Osteocyte (in vitro differentiated cells): ENCODE results near the gene SUGP1. TPM values are rescaled to one million over a fixed set of nuclear protein-coding genes. Genes with fewer than 3 reads are reported as not detected.
A peak's percentile ranks its signal among the peaks of the same experiment; 100 is the strongest.

Experiments used
- DNase-seq: peaks from one replicate; pipeline ENCODE4 v3.0.0; 2021; ENCODE audit warnings: mixed read lengths; ENCODE audit not compliant: unreplicated experiment; ENCODE audit errors: extremely low spot score
- H3K27ac Mint-ChIP-seq: one replicate; pipeline ENCODE4 v1.8.0; 2021; ENCODE audit warnings: mild to moderate bottlenecking, mixed read lengths; ENCODE audit not compliant: unreplicated experiment
- H3K27me3 Mint-ChIP-seq: one replicate; pipeline ENCODE4 v1.8.0; 2021; ENCODE audit warnings: mixed read lengths; ENCODE audit not compliant: unreplicated experiment
- H3K36me3 Mint-ChIP-seq: one replicate; pipeline ENCODE4 v1.8.0; 2021; ENCODE audit warnings: mixed read lengths; ENCODE audit not compliant: unreplicated experiment
- H3K4me1 Mint-ChIP-seq: one replicate; pipeline ENCODE4 v1.8.0; 2021; ENCODE audit warnings: mixed read lengths; ENCODE audit not compliant: unreplicated experiment
- H3K4me3 Mint-ChIP-seq: one replicate; pipeline ENCODE4 v1.8.0; 2021; ENCODE audit warnings: mild to moderate bottlenecking, moderate library complexity, mixed read lengths; ENCODE audit not compliant: unreplicated experiment
- H3K9me3 Mint-ChIP-seq: one replicate; pipeline ENCODE4 v1.8.0; 2021; ENCODE audit warnings: mixed read lengths; ENCODE audit not compliant: unreplicated experiment
- total RNA-seq: library from RNA; stranded (reverse); gene quantifications from 2 replicates; pipeline ENCODE4 v1.2.1, GENCODE V29; 2021
- TF ChIP-seq, protein P1 (sequence below): fragments of 200-600 bp; sonication (generic); IDR thresholded peaks from 2 replicates; pipeline ENCODE4 v1.5.0; 2021; ENCODE audit warnings: antibody characterized with exemption, mild to moderate bottlenecking, moderate library complexity

The SUGP1 gene
- total RNA-seq, 1 donor from 2014 or later: 71.7 TPM

DNA sequence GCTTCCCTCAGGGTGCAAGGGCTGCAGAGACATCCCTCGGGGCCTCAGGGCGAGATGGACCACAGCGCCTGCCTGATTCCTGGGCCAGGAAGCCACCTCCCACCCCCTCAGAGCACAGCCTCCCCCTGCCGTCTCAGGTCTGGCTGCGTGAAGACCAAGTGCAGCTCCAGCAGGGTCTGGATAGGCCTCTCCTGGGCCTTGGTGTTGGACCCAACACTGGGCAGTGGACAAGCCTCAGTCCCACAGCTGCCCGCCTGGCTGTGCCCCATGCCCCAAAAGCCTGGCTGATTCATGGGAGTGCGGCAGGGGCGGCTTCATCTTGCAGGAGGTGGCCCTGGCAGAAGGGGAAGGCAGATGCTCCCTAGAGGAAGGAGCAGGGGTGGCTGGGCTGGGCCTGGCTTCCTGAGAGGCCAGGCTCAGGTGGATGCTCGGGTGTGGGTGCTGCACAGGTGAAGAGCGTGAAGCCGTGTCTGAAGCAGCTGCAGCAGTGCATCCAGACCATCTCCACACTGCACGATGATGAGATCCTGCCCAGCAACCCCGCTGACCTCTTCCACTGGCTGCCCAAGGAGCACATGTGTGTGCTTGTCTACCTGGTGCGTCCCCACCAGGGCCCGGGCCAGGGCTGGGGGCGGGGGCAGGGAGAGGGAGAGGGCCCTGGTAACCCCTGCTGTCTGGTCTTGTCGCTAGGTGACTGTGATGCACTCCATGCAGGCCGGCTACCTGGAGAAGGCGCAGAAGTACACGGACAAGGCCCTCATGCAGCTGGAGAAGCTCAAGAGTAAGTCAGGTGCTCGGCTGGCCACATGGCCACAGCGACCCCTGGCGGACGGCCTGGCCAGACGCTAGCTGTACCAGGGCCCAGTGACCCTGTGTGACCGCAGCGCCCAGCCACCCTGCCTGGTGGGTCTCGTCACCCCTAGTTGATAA lies 22.0 kb upstream of the SUGP1 start:
- H3K4me3 Mint-ChIP-seq: no peak overlapping the region
- H3K9me3 Mint-ChIP-seq: no peaks in the 10 kb centered on the region
- H3K36me3 Mint-ChIP-seq: peaks cover 31% of the 10 kb centered on the region
- TF ChIP-seq, protein P1, sequence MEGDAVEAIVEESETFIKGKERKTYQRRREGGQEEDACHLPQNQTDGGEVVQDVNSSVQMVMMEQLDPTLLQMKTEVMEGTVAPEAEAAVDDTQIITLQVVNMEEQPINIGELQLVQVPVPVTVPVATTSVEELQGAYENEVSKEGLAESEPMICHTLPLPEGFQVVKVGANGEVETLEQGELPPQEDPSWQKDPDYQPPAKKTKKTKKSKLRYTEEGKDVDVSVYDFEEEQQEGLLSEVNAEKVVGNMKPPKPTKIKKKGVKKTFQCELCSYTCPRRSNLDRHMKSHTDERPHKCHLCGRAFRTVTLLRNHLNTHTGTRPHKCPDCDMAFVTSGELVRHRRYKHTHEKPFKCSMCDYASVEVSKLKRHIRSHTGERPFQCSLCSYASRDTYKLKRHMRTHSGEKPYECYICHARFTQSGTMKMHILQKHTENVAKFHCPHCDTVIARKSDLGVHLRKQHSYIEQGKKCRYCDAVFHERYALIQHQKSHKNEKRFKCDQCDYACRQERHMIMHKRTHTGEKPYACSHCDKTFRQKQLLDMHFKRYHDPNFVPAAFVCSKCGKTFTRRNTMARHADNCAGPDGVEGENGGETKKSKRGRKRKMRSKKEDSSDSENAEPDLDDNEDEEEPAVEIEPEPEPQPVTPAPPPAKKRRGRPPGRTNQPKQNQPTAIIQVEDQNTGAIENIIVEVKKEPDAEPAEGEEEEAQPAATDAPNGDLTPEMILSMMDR: peak; percentile 90
- no peak overlapping the region for H3K27ac Mint-ChIP-seq
- H3K27me3 Mint-ChIP-seq: no peaks in the 10 kb centered on the region
- peak; percentile 90 for DNase-seq
- H3K4me1 Mint-ChIP-seq: no peaks in the 10 kb centered on the region

DNA sequence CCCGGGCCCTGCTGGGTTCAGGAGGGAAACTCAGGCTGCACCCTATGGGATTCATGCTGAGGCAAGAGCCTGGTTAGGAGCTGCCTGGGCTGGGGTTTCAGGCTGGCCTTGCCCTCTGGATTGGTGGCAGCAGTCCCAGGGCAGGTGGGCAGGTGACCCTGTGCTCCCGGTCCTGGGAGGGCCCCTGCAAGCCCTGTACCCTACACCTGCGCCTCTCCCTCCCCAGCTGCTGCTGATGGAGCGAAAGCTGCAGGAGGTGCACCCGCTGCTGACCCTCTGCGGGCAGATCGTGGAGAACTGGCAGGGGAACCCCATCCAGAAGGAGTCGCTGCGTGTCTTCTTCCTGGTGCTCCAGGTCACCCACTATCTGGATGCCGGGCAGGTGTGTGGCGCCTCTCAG lies 20.7 kb upstream of the SUGP1 start:
- no peak for DNase-seq
- Mint-ChIP-seq H3K9me3 (no peaks in the 10 kb centered on the region), H3K4me3 (no peak overlapping the region), H3K4me1 (no peaks in the 10 kb centered on the region), H3K27ac (no peak overlapping the region), H3K36me3 (peaks cover 30% of the 10 kb centered on the region), H3K27me3 (no peaks in the 10 kb centered on the region)
- TF ChIP-seq, protein P1: no peak

DNA sequence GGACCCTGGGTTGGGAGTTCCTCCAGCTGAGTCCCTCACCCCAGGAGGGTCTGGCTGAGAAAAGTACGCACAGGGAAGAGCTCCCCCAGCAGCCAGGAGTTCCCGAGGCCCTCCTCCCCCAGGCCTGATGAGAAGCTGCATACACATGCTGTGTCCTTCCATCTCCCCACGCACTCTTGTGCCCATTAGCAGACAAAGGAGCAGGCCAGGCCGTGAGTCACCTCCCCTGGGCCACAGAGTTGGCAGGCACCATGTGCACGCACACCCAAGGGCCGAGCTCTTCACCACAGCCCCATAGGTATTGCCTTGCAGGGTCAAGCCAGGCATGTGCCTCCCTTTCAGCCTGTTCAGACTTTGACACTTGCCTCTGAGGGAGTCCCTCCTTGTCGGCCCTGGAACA lies 17.8 kb upstream of the SUGP1 start:
- no peaks in the 10 kb centered on the region for H3K4me1 Mint-ChIP-seq
- H3K36me3 Mint-ChIP-seq: peaks cover 28% of the 10 kb centered on the region
- TF ChIP-seq, protein P1: no peak
- no peaks in the 10 kb centered on the region for H3K27me3 Mint-ChIP-seq
- no peak overlapping the region for H3K4me3 Mint-ChIP-seq
- no peak overlapping the region for H3K27ac Mint-ChIP-seq
- DNase-seq: no peak
- H3K9me3 Mint-ChIP-seq: no peaks in the 10 kb centered on the region

DNA sequence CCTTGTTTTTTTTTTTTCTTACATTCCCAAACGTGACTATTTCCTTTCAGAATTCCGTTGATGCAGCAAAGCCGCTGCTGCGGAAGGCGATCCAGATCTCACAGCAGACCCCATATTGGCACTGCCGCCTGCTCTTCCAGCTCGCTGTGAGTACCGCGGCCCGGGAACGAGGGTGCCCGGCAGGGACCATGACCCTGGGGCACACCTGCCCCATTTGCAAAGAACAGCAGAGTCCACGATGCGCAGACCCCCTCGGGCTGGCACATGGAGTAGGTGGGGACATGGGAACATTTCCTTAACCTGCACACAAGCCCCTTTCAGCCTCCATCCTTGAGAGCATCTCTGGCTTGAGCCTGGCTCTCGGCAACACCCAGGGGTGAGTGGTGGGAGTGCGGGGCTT lies 16.8 kb upstream of the SUGP1 start:
- Mint-ChIP-seq H3K27ac (no peak overlapping the region), H3K4me3 (no peak overlapping the region), H3K36me3 (peaks cover 25% of the 10 kb centered on the region), H3K9me3 (no peaks in the 10 kb centered on the region), H3K4me1 (no peaks in the 10 kb centered on the region), H3K27me3 (no peaks in the 10 kb centered on the region)
- TF ChIP-seq, protein P1: no peak
- no peak for DNase-seq

DNA sequence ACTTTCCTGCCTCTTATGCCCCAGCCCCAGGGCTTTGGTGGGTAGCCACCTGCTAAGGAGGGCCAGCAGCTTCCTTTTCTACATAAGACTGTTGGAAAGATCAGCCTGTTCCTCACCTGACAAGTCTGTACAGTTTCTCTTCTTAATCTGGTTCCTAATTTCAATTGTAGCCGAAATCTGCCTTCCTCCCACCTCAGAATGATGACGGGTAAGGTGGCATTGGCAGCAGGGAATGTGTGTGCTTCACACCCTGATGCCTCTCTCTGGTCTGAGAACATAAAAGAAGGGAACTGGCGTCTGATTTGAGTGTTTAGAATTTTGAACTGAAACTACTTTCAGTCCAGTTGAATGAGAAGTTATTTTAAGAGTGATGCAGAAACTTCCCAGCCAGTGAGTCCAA lies 16.3 kb upstream of the SUGP1 start:
- H3K9me3 Mint-ChIP-seq: no peaks in the 10 kb centered on the region
- TF ChIP-seq, protein P1: no peak
- no peaks in the 10 kb centered on the region for H3K27me3 Mint-ChIP-seq
- no peak overlapping the region for H3K27ac Mint-ChIP-seq
- H3K4me1 Mint-ChIP-seq: no peaks in the 10 kb centered on the region
- H3K36me3 Mint-ChIP-seq: peaks cover 26% of the 10 kb centered on the region
- DNase-seq: no peak
- H3K4me3 Mint-ChIP-seq: no peak overlapping the region
